ENCODE data around the gene PDCD4. TPM values are rescaled to one million over a fixed set of nuclear protein-coding genes. Genes with fewer than 3 reads are reported as not detected.

The PDCD4 gene
- total and polyA plus RNA-seq, 2 donors (not counting 3 experiments of a cell fraction or from before 2014, with no cell fraction given), result 14.4 to 47.9 TPM

- no peak overlapping the region for H3K9ac ChIP-seq (replicated peaks; ENCODE audit: extremely low read depth, insufficient read depth, low read length)
- dilution Hi-C loops (cut with MboI; ENCODE audit: extremely low pct_ligation_motif_present, low sequenced_read_pairs) (no loop called here), intact Hi-C loops (cut with micrococcal nuclease) (no loop called here)
- no peaks in the 10 kb centered on the region for H3K9me1 ChIP-seq (replicated peaks; ENCODE audit: control insufficient read depth, extremely low read depth, insufficient read depth, low read length)
- CTCF ChIA-PET, result interaction anchor here (1.2 kb wide), 1 partner anchor 38 kb away, joined by 3 read pairs; no protein-coding TSS in a partner anchor
- BruUV-seq (replicated peaks), result no TSS peak
- H3K27me3 ChIP-seq (ENCODE audit: control insufficient read depth in 2 of 2, insufficient read depth in 2 of 2, low read length in 2 of 2), result no peaks in the 10 kb centered on the region
- no peak overlapping the region for H3K27ac ChIP-seq (ENCODE audit: insufficient read depth, low read depth, low read length)
- no peaks in the 10 kb centered on the region for H4K20me1 ChIP-seq (replicated peaks; ENCODE audit: control insufficient read depth, extremely low read depth, insufficient read depth, low read length)
- no peak overlapping the region for H2AFZ ChIP-seq (ENCODE audit: low read depth, low read length)
- POLR2A ChIA-PET, result no interaction called here
- H3K4me2 ChIP-seq (ENCODE audit: insufficient read depth, low read length), result no peak overlapping the region
- H3K4me3 ChIP-seq (replicated peaks in 1 of 3; ENCODE audit: insufficient read depth in 1 of 3, low read depth in 1 of 3, low read length in 3 of 3), result no peak overlapping the region
- DNase-seq (ENCODE audit: low read depth, low spot score), result no peak
- FAIRE-seq, result no peak
- H3K79me2 ChIP-seq (ENCODE audit: control insufficient read depth, insufficient read depth, low read length), result no peaks in the 10 kb centered on the region
- H3K9me3 ChIP-seq (replicated peaks; ENCODE audit: control insufficient read depth, insufficient read depth, low read length), result no peaks in the 10 kb centered on the region
- no peak for TF ChIP-seq JUN (IDR thresholded peaks at IDR 0.05; ENCODE audit: borderline replicate concordance, insufficient read depth, insufficient read length, low read depth)
- TF ChIP-seq FOS (IDR thresholded peaks at IDR 0.05; ENCODE audit: borderline replicate concordance, insufficient read depth, low read length), result no peak
- no peak for TF ChIP-seq MAX (IDR thresholded peaks at IDR 0.05; ENCODE audit: insufficient read depth, insufficient read length)
- TF ChIP-seq POLR2AphosphoS5 (IDR thresholded peaks at IDR 0.05; ENCODE audit: insufficient read depth, low read depth, low read length), result no peak
- TF ChIP-seq POLR2A (IDR thresholded peaks at IDR 0.05; ENCODE audit: low read depth, low read length), result no peak
- no peak for TF ChIP-seq GATA2 (IDR thresholded peaks at IDR 0.05; ENCODE audit: insufficient read depth, insufficient read length, low read depth, low read length)
- TF ChIP-seq MYC (IDR thresholded peaks at IDR 0.05; ENCODE audit: low read depth, low read length), result no peak
- no peak for TF ChIP-seq CTCF (IDR thresholded peaks at IDR 0.05; ENCODE audit: extremely low read depth in 1 of 2, insufficient read depth in 1 of 2, low read depth in 1 of 2, low read length in 2 of 2)
- no peak for TF ChIP-seq EZH2 (IDR thresholded peaks at IDR 0.05; ENCODE audit: borderline replicate concordance, low read depth, low read length, severe bottlenecking)
- H3K36me3 ChIP-seq (ENCODE audit: control insufficient read depth in 2 of 2, extremely low read depth in 1 of 2, insufficient read depth in 2 of 2, low read length in 2 of 2), result peaks cover 0 to 4% of the 10 kb centered on the region in 2 experiments
- H3K4me1 ChIP-seq (ENCODE audit: control insufficient read depth, extremely low read depth, insufficient read depth, low read length), result no peaks in the 10 kb centered on the region
These were observed 12.2 kb downstream of the PDCD4 start for GRCh38 chr10:110883924-110884323.

All from endothelial cell of umbilical vein (primary cell).